NOMO-1 (cell line): ENCODE measurements around the gene ATP5IF1.
A peak's percentile ranks its signal among the peaks of the same experiment; 100 is the strongest.

ENCODE experiments used
- DNase-seq, 2 experiments: peaks; one replicate each; lab custom pipeline; 2025; ENCODE audit not compliant: unreplicated experiment in 2 of 2; lab: John Stamatoyannopoulos, UW

Gene ATP5IF1

GRCh38 chr1:28233264-28233606 is 2.7 kb upstream of the ATP5IF1 start:
- DNase-seq: no peak

DNA sequence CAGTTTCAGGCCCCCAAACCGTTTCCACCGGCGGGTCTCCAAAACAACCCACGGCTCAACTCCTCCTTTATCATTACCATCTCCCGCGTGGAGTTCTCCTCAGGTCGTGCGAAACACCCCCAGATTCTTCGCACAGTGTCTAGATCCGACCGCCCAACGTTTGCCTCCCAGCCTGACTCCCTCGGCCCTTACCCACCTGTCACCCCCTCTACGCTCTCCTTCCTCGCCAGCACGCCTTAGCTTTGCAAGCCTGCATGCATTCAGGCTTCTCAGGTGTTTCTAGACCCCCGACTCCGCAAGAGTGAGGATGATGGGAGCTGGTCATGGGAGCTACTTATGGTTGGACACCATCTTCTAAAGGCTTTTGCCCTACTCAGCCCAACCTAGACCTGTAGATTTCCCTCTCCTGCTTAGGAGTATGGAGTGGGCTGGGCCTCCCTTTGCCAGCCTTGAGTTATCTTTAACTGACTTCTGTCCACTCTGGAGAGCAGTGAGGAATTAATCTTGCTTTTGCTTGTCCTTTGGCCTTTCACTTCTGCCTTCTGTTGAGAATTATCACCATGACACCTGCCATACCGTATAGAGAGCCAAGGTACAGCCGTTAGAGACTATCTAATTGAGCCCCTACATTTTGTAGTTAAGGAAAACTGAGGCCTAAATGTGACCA is 865 bp downstream of the ATP5IF1 start:
- DNase-seq: no peak

DNA sequence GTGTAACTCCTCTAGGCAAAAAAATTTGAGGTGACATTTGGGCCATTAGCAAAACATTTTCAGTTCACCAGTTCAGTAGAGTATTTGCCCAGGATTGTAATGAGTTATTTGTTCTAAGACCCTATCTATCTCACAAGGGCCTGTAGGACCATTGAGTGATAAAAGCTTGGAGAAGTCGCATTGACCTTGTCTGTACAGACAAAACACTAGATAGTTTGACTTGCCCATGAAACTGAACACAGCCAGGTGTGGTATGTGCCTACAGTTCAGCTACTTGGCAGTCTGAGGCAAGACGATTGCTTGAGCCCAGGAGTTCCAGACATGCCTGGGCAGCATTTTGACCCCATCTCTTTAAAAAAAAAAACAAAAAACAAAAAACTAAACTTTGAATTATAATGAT is 3.1 kb downstream of the ATP5IF1 start:
- no peak for DNase-seq

DNA sequence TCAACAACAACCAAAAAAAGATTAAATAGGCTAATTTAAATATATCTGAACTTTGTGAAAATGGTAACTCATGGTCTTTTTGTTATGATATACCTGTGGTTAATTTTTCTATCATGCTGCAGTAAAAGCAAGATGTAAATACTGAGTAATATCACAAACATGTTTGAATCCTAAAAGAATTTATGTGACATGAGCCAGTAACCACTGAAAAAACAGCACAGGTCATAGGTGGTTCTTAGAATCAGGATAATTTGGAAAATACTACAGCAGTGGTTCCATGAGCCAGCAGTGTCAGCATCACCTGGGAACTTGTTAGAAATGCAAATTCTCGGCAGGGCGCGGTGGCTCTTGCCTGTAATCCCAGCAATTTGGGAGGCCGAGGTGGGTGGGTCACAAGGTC is 4.1 kb downstream of the ATP5IF1 start:
- no peak for DNase-seq

DNA sequence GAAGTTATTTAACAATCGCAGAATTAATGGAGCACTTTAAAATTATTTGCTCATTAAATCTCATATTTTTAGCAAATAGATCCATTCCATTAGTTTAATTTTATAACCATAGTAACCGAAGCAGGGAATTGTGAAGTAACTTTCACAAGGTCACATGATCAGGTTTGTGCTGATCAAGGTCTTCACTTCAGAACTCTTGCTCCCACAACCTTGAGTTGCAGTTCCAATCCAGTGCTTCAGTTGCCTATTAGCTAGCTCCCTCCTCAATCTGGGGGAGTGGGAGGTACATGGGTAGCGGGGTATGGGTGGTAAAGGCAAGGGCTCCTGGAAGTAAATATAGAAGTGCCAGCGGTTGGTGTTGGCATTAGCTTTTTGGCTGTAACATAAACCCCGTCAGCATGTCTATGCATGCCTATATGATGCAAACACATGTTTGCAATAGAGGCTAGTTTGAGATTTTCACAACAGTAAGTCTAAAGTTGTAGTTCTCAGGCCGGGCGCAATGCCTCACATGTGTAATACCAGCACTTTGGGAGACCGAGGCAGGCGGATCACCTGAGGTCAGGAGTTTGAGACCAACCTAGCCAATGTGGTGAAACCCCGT is 5.8 kb downstream of the ATP5IF1 start:
- no peak for DNase-seq

- peak in 1 of 2 experiments; percentile 26 for DNase-seq
Observed at GRCh38 chr1:28243685-28244311, 7.9 kb downstream of the ATP5IF1 start.

DNA sequence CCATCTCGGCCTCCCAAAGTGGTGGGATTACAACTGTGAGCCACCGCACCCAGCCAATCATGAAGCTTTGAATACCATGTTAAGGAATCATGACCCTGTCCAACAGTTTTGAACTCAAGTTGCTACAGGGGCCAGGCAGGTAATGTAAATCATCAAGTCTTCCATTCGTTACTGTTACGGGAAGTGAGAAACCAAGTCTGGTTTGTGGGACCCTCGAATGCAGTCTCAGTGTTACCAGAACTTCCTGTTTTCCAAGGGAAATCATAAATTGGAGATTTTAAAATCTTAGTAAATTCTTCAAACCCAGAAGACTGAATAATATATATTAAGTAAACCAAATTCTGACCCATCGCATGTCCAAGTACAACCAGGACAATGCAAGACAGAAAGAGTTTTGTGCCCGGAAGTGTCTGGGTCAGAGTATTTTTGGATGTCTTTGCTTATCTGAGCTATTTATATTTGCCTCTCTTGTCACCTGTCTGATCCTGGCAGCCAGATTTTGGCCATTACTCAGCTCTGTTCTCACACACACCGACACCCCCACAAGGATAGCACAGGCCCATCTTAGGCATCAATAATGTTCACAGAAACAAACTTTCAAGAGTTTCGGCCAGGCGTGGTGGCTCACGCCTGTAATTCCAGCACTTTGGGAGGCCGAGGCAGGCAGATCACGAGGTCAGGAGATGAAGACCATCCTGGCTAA is 8.8 kb downstream of the ATP5IF1 start:
- DNase-seq: peak in 1 of 2 experiments; percentile 26

DNA sequence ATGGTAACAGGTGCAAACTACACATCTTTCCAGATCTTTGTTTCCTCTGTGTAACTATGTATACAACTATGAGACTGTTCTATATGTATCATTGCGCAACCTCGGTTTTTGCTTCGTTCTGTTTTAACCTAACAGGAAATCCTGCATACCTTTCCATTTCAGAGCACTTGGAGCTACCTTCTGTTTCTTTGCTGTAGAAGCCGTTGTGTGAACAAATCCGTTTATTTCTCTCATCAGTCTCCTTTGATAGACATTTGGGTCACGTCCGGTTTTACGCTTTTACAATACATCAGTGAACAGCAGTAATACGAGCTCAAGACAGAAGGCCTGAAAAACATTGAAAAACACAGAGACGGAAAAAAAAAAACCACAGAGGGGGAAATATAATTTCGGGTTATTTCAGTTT is 10.5 kb downstream of the ATP5IF1 start:
- peak in 1 of 2 experiments; percentile 81 for DNase-seq

GRCh38 chr1:28247612-28248272 is 11.8 kb downstream of the ATP5IF1 start:
- DNase-seq: no peak

- peak; percentile 72 to 78 for DNase-seq
Observed at GRCh38 chr1:28248273-28249012, 12.5 kb downstream of the ATP5IF1 start.

GRCh38 chr1:28249013-28249865 is 13.3 kb downstream of the ATP5IF1 start:
- peak; percentile 29 to 45 for DNase-seq

GRCh38 chr1:28249866-28250295 is 14.0 kb downstream of the ATP5IF1 start:
- no peak for DNase-seq

GRCh38 chr1:28256197-28256827 is 20.4 kb downstream of the ATP5IF1 start:
- no peak for DNase-seq

DNA sequence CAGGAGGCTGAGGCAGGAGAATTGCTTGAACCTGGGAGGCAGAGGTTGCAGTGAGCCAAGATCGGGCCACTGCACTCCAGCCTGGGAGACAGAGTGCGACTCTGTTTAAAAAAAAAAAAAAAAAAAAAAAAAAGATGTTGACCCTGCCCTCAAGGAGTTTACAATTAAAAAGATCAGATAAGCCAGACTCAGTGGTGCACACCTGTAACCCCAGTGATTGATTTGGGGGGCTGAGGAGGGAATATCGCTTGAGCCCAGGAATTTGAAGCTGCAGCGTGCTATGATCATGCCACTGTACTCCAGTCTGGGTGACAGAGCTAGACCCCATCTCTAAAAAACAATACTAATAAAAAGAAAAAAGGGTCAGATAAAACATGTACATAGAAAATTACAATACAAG is 21.8 kb downstream of the ATP5IF1 start:
- no peak for DNase-seq

GRCh38 chr1:28258628-28259251 is 22.8 kb downstream of the ATP5IF1 start:
- DNase-seq: no peak

DNA sequence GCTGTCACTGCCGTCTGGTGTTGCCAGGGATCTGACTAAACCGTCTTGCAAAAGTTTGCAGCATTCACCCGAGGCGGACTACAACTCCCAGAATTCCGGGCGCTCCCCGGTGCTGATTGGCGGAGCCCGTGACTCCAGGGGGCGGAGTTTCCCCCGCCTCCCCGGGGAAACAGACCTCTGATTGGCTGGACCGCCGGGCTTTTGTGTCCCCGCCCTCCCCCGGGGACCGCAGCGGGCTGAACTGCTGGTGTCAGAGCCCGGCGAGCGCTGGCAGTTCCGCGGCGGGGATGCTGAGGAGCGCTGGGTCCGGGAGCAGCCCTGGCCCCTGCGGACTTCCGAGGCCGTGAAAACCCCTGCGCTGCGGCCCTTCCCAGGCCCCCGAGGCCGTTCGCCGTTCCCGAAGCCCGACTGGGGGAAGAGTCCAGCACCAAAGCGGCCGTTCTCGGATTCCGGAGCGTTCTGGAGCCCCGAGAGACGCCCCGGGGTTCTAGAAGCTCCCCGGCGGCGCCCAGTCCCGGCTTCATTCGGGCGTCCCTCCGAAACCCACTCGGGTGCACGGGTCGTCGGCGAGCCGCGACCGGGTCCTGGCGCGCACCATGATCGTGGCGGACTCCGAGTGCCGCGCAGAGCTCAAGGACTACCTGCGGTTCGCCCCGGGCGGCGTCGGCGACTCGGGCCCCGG is 23.5 kb downstream of the ATP5IF1 start, which contains the start of gene SESN2:
TSS of gene SESN2 (plus strand) at position 267 of the 682 bp plus-strand sequence. CDS start at position 597, 330 bp downstream.
- peak; percentile 99 for DNase-seq

DNA sequence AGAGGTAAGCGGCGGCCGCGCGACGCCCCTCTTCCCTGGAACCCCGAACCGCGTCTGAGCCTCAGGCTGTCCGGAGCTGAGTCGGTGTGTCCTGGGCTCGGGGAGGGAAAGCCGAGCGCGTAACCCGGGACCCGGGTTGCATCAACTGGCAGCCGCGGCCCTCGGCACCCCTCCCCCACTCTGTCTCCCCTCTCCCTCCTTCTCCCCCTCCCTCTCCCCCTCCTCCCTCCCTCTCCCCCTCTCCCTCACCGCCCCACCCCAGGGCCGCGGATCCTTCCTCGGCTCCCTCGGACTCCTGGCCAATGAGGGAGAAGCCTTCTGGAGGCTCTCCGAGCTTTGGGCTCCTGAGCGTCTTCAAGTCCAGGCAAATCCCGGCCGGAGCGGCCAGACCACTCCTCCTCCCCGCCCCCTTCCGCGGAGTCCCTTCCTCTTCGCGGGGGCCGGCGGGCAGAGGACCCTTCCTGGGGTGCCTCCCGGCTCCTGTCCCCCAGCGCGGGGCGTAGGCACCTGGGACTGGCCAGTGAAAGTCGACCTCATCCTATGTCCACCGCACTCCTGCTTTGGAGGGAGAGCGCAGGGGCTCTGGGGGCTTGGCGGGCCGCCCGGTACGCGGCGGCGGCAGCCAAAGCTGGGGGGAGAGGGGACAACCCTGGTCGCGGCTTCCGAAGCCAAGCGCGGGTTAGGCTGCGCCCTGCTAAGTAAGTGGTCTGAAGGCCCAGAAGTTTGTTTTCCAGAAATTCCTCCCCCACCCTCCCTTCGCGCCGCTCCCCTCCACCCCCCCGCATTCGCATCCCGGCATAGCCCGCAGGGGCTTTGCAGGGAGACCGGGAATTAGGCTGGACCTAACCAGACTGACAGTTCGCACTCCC is 24.2 kb downstream of the ATP5IF1 start:
- DNase-seq: no peak
